Measurements from ENCODE around the gene ARPP21. TPM values are rescaled to one million over a fixed set of nuclear protein-coding genes. Genes with fewer than 3 reads are reported as not detected.

Gene ARPP21
- total RNA-seq, 4 donors from 2014 or later: not detected

GRCh38 chr3:35748144-35748543 lies 108.8 kb downstream of the ARPP21 start:
- H3K36me3 ChIP-seq: no peaks in the 10 kb centered on the region

GRCh38 chr3:35751207-35751606 lies 111.9 kb downstream of the ARPP21 start:
- no peaks in the 10 kb centered on the region for H3K27me3 ChIP-seq
- DNase-seq (ENCODE audit: low spot score in 2 of 2): no peak
- WGBS: 82% methylated on average over 3 of the region's 3 CpGs
- H3K27ac ChIP-seq: no peak overlapping the region
- H3K9me3 ChIP-seq: no peaks in the 10 kb centered on the region
- H3K4me1 ChIP-seq: no peaks in the 10 kb centered on the region
- no peak for TF ChIP-seq CTCF (IDR thresholded peaks at IDR 0.05)
- TF ChIP-seq EP300 (IDR thresholded peaks at IDR 0.05): no peak
- TF ChIP-seq POLR2AphosphoS5 (IDR thresholded peaks at IDR 0.05): no peak
- no peak for TF ChIP-seq POLR2A (IDR thresholded peaks at IDR 0.05)
- no peaks in the 10 kb centered on the region for H3K36me3 ChIP-seq
- H3K4me3 ChIP-seq: no peak overlapping the region

More at GRCh38 chr3:35748144-35748543, 108.8 kb downstream of the ARPP21 start:
- H3K4me3 ChIP-seq: no peak overlapping the region
- H3K9me3 ChIP-seq: no peaks in the 10 kb centered on the region
- no peak for TF ChIP-seq POLR2AphosphoS5 (IDR thresholded peaks at IDR 0.05)
- DNase-seq (ENCODE audit: low spot score in 2 of 2): no peak
- H3K4me1 ChIP-seq: no peaks in the 10 kb centered on the region
- H3K27me3 ChIP-seq: no peaks in the 10 kb centered on the region
- H3K27ac ChIP-seq: no peak overlapping the region

DNA sequence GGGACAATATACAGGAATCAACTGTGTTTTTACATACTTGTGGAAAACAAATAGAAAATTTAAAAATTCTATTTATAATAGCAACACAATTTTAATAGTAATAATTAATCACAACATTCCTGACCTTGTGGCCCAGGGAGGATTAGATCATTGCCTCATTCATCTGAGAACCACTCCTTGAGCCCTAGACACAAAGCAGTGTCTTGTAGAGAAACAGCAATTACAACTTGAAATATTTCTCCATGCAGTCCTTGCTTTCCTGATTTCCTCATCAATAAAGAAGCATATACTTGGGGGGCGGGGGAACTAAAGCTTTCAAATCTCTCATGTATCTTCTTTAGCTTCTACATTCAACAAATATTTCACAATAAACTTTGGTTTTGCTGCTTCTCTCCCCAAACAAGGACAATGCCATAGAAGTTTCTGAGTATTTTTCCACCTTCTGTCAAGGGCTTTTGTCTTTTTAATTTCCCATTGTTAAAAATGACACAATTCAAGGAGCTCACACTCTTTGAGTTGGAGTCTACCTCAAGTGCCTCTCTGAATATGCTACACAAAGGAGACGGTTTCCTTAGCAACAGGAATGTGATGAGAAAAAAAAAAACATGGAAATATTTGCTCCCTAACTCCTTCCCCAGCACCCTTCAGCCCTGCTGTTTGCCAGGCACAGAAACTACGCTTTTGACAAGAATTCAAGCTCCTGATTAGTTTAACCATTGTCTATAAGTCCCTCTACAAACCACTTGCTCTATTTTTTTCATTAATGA lies 118.8 kb downstream of the ARPP21 start:
- DNase-seq (ENCODE audit: low spot score in 2 of 2): no peak
- no peaks in the 10 kb centered on the region for H3K9me3 ChIP-seq
- no peaks in the 10 kb centered on the region for H3K27me3 ChIP-seq
- H3K36me3 ChIP-seq: no peaks in the 10 kb centered on the region
- no peak overlapping the region for H3K4me3 ChIP-seq
- H3K27ac ChIP-seq: no peak overlapping the region
- no peaks in the 10 kb centered on the region for H3K4me1 ChIP-seq
- WGBS: 72% methylated on average over 3 of the region's 3 CpGs
- TF ChIP-seq CTCF (IDR thresholded peaks at IDR 0.05) (no peak), POLR2A (IDR thresholded peaks at IDR 0.05) (no peak), POLR2AphosphoS5 (IDR thresholded peaks at IDR 0.05) (no peak), EP300 (IDR thresholded peaks at IDR 0.05) (no peak)

DNA sequence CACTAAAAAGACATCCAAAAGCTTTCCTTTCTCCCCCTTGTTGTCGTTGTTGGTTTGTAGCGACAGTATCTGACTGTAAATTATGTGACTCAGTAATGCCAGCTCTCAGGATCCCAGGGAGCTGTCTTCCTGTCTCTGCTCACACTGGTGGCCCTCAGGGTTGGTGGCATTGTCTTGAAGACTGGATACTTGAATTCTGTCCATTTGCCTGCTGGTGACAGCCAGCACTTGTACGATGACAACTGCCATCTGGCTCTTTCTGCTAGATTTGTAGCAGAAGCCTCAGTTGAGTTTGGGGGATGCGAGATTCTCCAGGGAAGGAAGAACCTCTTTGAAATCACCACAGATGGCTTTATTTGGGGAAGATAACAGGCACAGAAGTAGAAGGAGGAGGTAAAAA lies 120.8 kb downstream of the ARPP21 start:
- 57% methylated on average over 4 of the region's 4 CpGs for WGBS
- H3K27me3 ChIP-seq: no peaks in the 10 kb centered on the region

GRCh38 chr3:35761311-35761710 lies 122.0 kb downstream of the ARPP21 start:
- TF ChIP-seq CTCF (IDR thresholded peaks at IDR 0.05) (no peak), POLR2A (IDR thresholded peaks at IDR 0.05) (no peak), EP300 (IDR thresholded peaks at IDR 0.05) (no peak), POLR2AphosphoS5 (IDR thresholded peaks at IDR 0.05) (no peak)

More for the DNA sequence above, 120.8 kb downstream of the ARPP21 start:
- Histone ChIP-seq H3K36me3 (no peaks in the 10 kb centered on the region), H3K4me1 (no peaks in the 10 kb centered on the region), H3K4me3 (no peak overlapping the region), H3K27ac (no peak overlapping the region), H3K9me3 (no peaks in the 10 kb centered on the region)
- no peak for TF ChIP-seq CTCF (IDR thresholded peaks at IDR 0.05)
- no peak for TF ChIP-seq POLR2AphosphoS5 (IDR thresholded peaks at IDR 0.05)
- TF ChIP-seq EP300 (IDR thresholded peaks at IDR 0.05): no peak
- no peak for TF ChIP-seq POLR2A (IDR thresholded peaks at IDR 0.05)
- no peak for DNase-seq (ENCODE audit: low spot score in 2 of 2)

More at GRCh38 chr3:35761311-35761710, 122.0 kb downstream of the ARPP21 start:
- no peak for DNase-seq (ENCODE audit: low spot score in 2 of 2)
- Histone ChIP-seq H3K4me3 (no peak overlapping the region), H3K9me3 (no peaks in the 10 kb centered on the region), H3K4me1 (no peaks in the 10 kb centered on the region), H3K27me3 (no peaks in the 10 kb centered on the region), H3K36me3 (no peaks in the 10 kb centered on the region), H3K27ac (no peak overlapping the region)
- WGBS: 37% methylated on average over 1 of the region's 1 CpG

All from suprapubic skin (tissue), 4 donors.